RWPE1 (cell line): ENCODE data around the gene HYOU1.
A peak's percentile ranks its signal among the peaks of the same experiment; 100 is the strongest.
"Not testable (repeated sequence)": the region's sequence is repeated elsewhere in the genome, so short reads cannot be mapped to it uniquely, and the experiment has no call there.

Source experiments
- CTCF ChIA-PET: fragments of 350-600 bp; sonication (Branson Sonifier 250); formaldehyde crosslinking; extraction: SDS; loops from one replicate; lab custom pipeline; 2021; lab: Yijun Ruan, JAX
- POLR2A ChIA-PET: fragments of 400-600 bp; formaldehyde crosslinking; extraction: SDS; loops from one replicate; lab custom pipeline; 2020; ENCODE audit warnings: antibody characterized with exemption; ENCODE audit not compliant: low non-redundant PET; lab: Yijun Ruan, JAX
- DNase-seq: peaks from one replicate; pipeline ENCODE4 v3.0.0; 2012; ENCODE audit warnings: low spot score
- H3K27ac ChIP-seq: fragments of 450-650 bp; 2 replicates; pipeline ENCODE4 v1.5.1; 2017
- CTCF ChIP-seq: fragments of 450-650 bp; conservative IDR thresholded peaks from 2 replicates; pipeline ENCODE4 v1.5.1; 2017; ENCODE audit warnings: low read depth, mild to moderate bottlenecking

HYOU1 gene

GRCh38 chr11:119057000-119057769, at the start of gene HYOU1:
Gene HYOU1, minus strand, starts transcription at chr11:119057205. Its CDS starts 1,045 bp downstream, at chr11:119056160.
- ChIA-PET CTCF (interaction anchor here (1.0 to 1.2 kb wide), 2 partner anchors 10 kb away, joined by 3 to 5 read pairs; partner anchors contain the start of gene VPS11), POLR2A (interaction anchor here (0.8 to 1.5 kb wide), 2 partner anchors 10 to 26 kb away, joined by 3 to 8 read pairs; no protein-coding TSS in a partner anchor)
- peak within 1 kb of the TSS; percentile 85 for H3K27ac ChIP-seq
- peak; percentile 98 for DNase-seq
- TF ChIP-seq CTCF = no peak

GRCh38 chr11:119103793-119104192, 46.8 kb upstream of the HYOU1 start:
- H3K27ac ChIP-seq = peak overlapping the region; percentile 97
- CTCF ChIA-PET = no interaction called here
- POLR2A ChIA-PET = no interaction called here
- TF ChIP-seq CTCF = no peak
- no peak for DNase-seq

DNA sequence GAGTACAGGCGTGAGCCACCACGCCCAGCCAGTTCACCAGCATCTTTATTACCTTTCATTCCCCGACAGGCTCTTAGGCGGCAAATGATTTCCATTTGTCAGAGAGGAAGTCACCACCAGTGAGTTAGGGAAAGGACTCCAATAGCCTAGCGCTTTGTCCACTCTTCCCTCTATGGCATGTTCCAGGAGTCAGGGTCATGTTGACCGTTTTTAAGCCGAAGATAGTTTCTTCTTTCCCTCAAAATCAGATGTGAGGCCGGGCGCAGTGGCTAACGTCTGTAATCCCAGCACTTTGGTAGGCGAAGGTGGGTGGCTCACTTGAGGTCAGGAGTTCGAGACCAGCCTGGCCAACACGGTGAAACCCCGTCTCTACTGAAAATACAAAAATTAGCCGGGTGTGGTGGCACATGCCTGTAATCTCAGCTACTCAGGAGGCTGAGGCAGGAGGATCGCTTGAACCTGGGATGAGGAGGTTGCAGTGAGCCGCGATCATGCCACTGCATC, 46.2 kb upstream of the HYOU1 start:
- ChIA-PET POLR2A (interaction anchor here (0.7 to 1.0 kb wide), 3 partner anchors 18 to 367 kb away, joined by 10 to 12 read pairs (median 12); partner anchors contain the start of gene HMBS), CTCF (interaction anchor here (0.6 to 1.5 kb wide), 4 partner anchors 39 to 1066 kb away, joined by 3 to 5 read pairs (median 3); no protein-coding TSS in a partner anchor)
- H3K27ac ChIP-seq = peak overlapping the region; percentile 97
- not testable (repeated sequence) for DNase-seq

- no peak for TF ChIP-seq CTCF
- peak; percentile 92 for DNase-seq
- H3K27ac ChIP-seq = peak within 1 kb of the TSS; percentile 97
- ChIA-PET POLR2A (interaction anchor here (0.6 to 1.0 kb wide), 3 partner anchors 16 to 68 kb away, joined by 3 to 12 read pairs (median 6); partner anchors contain the start of gene HMBS), CTCF (interaction anchor here (0.8 to 1.5 kb wide), 2 partner anchors 43 to 222 kb away, joined by 3 read pairs; no protein-coding TSS in a partner anchor)
These were observed 44.9 kb upstream of the HYOU1 start, which contains the start of gene DPAGT1 for GRCh38 chr11:119101759-119102423. Gene DPAGT1, minus strand, starts transcription at chr11:119101853. Its CDS starts 198 bp downstream, at chr11:119101655.

- TF ChIP-seq CTCF = no peak
- POLR2A ChIA-PET = interaction anchor here (0.6 kb wide), 1 partner anchor 15 kb away, joined by 6 read pairs; no protein-coding TSS in a partner anchor
- CTCF ChIA-PET = interaction anchor here (1.5 kb wide), 1 partner anchor 44 kb away, joined by 3 read pairs; no protein-coding TSS in a partner anchor
- peak overlapping the region; percentile 97 for H3K27ac ChIP-seq
- no peak for DNase-seq
These were observed 44.2 kb upstream of the HYOU1 start for GRCh38 chr11:119100994-119101758.

GRCh38 chr11:119100246-119100970, 43.4 kb upstream of the HYOU1 start:
- TF ChIP-seq CTCF = peak; percentile 70
- H3K27ac ChIP-seq = peak overlapping the region; percentile 97
- ChIA-PET POLR2A (no interaction called here), CTCF (no interaction called here)
- no peak for DNase-seq
